HG02759 (cell line): Measurements from ENCODE around the gene GREB1L.

Experiments
- ATAC-seq: cut with Tn5 transposase; IDR thresholded peaks from one replicate; pipeline ENCODE4 v1.9.1; 2021; ENCODE audit warnings: mild to moderate bottlenecking, moderate library complexity; ENCODE audit not compliant: unreplicated experiment

GREB1L gene

DNA sequence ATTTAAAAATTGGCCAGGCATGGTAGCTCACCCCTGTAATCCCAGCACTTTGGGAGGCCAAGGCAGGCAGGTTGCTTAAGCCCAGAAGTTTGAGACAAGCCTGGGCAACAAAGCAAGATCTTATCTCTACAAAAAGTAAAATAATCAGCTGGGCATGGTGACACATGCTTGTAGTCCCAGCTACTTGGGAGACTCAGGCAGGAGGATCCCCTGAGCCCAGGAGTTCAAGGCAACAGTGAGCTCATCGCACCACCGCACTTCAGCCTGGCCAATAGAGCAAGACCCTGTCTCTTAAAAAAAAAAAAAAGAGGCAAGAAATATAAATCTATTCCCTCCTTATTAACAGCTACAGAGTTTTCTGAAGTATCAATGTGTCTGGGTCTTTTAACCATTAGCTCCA, 306.6 kb downstream of the GREB1L start:
- no peak for ATAC-seq

DNA sequence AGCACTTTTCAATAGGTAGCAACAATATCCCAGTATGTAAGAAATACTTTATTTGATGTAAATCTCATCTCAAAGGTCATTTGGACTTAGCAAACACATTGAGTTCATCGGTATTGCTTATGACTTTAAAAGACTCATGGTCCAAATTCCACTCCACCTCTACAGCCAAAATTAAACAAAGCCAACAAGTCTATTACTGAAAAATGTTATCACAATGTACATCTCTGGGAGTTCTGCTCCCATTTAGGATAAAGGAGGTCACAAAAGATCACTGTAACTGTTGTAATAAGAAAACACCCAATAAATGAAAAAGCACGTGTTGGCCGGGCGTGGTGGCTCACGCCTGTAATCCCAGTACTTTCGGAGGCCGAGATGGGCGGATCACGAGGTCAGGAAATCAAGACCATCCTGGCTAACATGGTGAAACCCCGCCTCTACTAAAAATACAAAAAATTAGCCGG, 308.5 kb downstream of the GREB1L start:
- no peak for ATAC-seq

DNA sequence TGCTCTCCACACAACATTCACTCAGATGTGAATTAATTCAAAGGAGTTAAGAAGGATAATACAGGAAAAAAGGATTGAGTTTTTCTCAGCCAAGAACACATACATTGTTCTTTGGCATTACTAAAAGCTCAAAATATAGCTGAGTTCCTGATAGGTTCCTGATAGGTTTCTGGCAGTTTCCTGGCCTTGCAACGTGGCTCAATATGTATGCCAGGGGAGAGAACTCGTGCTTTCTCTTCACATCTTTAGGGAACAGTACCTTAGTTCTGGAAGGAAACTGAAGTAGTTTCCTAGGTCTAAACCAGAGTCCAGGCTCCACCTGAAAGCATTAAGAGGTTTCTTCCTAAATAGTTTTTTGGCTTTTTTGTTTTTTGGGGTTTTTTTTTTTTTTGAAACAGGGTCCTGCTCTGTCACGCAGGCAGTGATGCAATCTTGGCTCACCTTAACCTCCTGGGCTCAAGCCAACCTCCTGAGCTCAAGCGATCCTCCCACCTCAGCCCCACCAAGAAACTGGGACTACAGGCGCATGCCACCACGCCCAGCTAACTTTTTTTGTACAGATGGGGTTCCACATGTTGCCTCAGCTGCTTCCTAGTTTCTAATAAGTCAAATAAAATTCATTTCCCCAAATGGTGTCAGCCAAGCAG, 315.7 kb downstream of the GREB1L start:
- ATAC-seq = no peak

DNA sequence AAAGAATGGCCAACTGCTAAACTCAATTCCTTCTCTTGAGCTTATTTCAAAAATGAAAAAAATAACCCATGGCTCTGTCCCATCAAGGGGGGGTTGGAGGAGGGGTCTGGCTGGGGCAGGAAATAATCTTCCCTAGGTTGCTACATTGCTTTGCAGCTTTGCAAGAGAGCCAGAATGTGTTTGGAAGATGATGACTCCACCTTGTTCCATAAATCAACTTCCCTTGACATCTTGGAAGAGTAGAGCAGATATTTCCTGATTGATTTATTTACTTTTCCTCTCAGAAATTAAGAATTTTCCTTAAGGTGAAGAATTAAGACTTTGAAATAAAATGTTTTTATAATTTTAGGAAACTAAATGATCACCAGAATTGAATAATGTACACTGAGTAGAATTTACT, 317.2 kb downstream of the GREB1L start:
- ATAC-seq = no peak

DNA sequence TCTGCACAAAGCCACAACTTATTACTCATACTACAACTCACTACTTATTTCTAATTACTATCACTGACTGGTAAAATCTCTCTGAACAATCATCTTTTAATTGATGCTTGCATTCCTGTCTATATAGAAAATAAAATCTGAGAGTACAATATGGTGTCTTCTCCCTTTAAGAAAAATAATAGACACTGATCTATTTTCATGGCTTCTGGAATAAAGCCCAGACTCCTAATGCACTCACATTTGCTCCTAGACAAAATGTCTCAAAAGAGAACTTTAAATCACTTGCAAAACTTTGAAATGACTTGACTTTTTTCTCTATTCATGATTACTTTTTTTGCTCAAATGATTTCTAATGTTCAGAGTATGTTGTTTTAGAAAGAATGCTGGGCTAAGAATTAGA, 329.7 kb downstream of the GREB1L start:
- no peak for ATAC-seq
